ENCODE measurements around the gene CADPS.

GRCh38 chr3:62569609-62570008 is 305.6 kb downstream of the CADPS start:
- no peak for TF ChIP-seq CTCF (IDR thresholded peaks at IDR 0.05; ENCODE audit: low read length)
- no peak for TF ChIP-seq EZH2 (IDR thresholded peaks at IDR 0.05; ENCODE audit: borderline replicate concordance, low read length)

Measured in OCI-LY1 (cell line).